ENCODE data around the gene MAGI1.
"Not testable (repeated sequence)": the region's sequence is repeated elsewhere in the genome, so short reads cannot be mapped to it uniquely, and the experiment has no call there.

MAGI1 gene

GRCh38 chr3:65618599-65618998 is 420.1 kb downstream of the MAGI1 start:
- H3K27me3 ChIP-seq (ENCODE audit: control insufficient read depth, insufficient read depth, low read length) = no peaks in the 10 kb centered on the region
- H3K4me1 ChIP-seq (ENCODE audit: control insufficient read depth, low read depth, low read length) = peaks cover 18% of the 10 kb centered on the region
- H3K9ac ChIP-seq (ENCODE audit: low read length) = no peak overlapping the region
- H3K27ac ChIP-seq (ENCODE audit: low read length) = no peak overlapping the region
- no peak overlapping the region for H3K4me3 ChIP-seq (ENCODE audit: low read length)
- H3K9me3 ChIP-seq (ENCODE audit: control insufficient read depth, low read depth, low read length) = no peaks in the 10 kb centered on the region
- H3K36me3 ChIP-seq (ENCODE audit: control insufficient read depth, low read depth, low read length) = no peaks in the 10 kb centered on the region

GRCh38 chr3:65617787-65618186 is 420.9 kb downstream of the MAGI1 start:
- H3K4me1 ChIP-seq (ENCODE audit: control insufficient read depth, low read depth, low read length) = peaks cover 17% of the 10 kb centered on the region
- no peaks in the 10 kb centered on the region for H3K36me3 ChIP-seq (ENCODE audit: control insufficient read depth, low read depth, low read length)
- no peaks in the 10 kb centered on the region for H3K27me3 ChIP-seq (ENCODE audit: control insufficient read depth, insufficient read depth, low read length)
- H3K27ac ChIP-seq (ENCODE audit: low read length) = no peak overlapping the region
- H3K9me3 ChIP-seq (ENCODE audit: control insufficient read depth, low read depth, low read length) = no peaks in the 10 kb centered on the region
- H3K4me3 ChIP-seq (ENCODE audit: low read length) = no peak overlapping the region
- no peak overlapping the region for H3K9ac ChIP-seq (ENCODE audit: low read length)

GRCh38 chr3:65617209-65617608 is 421.5 kb downstream of the MAGI1 start:
- Histone ChIP-seq H3K36me3 (ENCODE audit: control insufficient read depth, low read depth, low read length) (no peaks in the 10 kb centered on the region), H3K9me3 (ENCODE audit: control insufficient read depth, low read depth, low read length) (no peaks in the 10 kb centered on the region), H3K4me3 (ENCODE audit: low read length) (no peak overlapping the region), H3K27me3 (ENCODE audit: control insufficient read depth, insufficient read depth, low read length) (no peaks in the 10 kb centered on the region), H3K27ac (ENCODE audit: low read length) (no peak overlapping the region), H3K9ac (ENCODE audit: low read length) (no peak overlapping the region), H3K4me1 (ENCODE audit: control insufficient read depth, low read depth, low read length) (peaks cover 17% of the 10 kb centered on the region)

GRCh38 chr3:65616563-65616962 is 422.2 kb downstream of the MAGI1 start:
- no peak overlapping the region for H3K4me3 ChIP-seq (ENCODE audit: low read length)
- peaks cover 17% of the 10 kb centered on the region for H3K4me1 ChIP-seq (ENCODE audit: control insufficient read depth, low read depth, low read length)
- H3K36me3 ChIP-seq (ENCODE audit: control insufficient read depth, low read depth, low read length) = no peaks in the 10 kb centered on the region
- no peak overlapping the region for H3K27ac ChIP-seq (ENCODE audit: low read length)
- no peak overlapping the region for H3K9ac ChIP-seq (ENCODE audit: low read length)
- no peaks in the 10 kb centered on the region for H3K27me3 ChIP-seq (ENCODE audit: control insufficient read depth, insufficient read depth, low read length)
- no peaks in the 10 kb centered on the region for H3K9me3 ChIP-seq (ENCODE audit: control insufficient read depth, low read depth, low read length)

GRCh38 chr3:65615329-65615728 is 423.4 kb downstream of the MAGI1 start:
- Histone ChIP-seq H3K9me3 (ENCODE audit: control insufficient read depth, low read depth, low read length) (no peaks in the 10 kb centered on the region), H3K27ac (ENCODE audit: low read length) (no peak overlapping the region)

GRCh38 chr3:65614585-65614984 is 424.1 kb downstream of the MAGI1 start:
- Histone ChIP-seq H3K9me3 (ENCODE audit: control insufficient read depth, low read depth, low read length) (no peaks in the 10 kb centered on the region), H3K4me1 (ENCODE audit: control insufficient read depth, low read depth, low read length) (peaks cover 14% of the 10 kb centered on the region), H3K9ac (ENCODE audit: low read length) (no peak overlapping the region), H3K27ac (ENCODE audit: low read length) (no peak overlapping the region), H3K27me3 (ENCODE audit: control insufficient read depth, insufficient read depth, low read length) (no peaks in the 10 kb centered on the region), H3K4me3 (ENCODE audit: low read length) (no peak overlapping the region), H3K36me3 (ENCODE audit: control insufficient read depth, low read depth, low read length) (no peaks in the 10 kb centered on the region)

More at GRCh38 chr3:65615329-65615728, 423.4 kb downstream of the MAGI1 start:
- H3K9ac ChIP-seq (ENCODE audit: low read length) = no peak overlapping the region
- H3K4me3 ChIP-seq (ENCODE audit: low read length) = no peak overlapping the region
- peaks cover 17% of the 10 kb centered on the region for H3K4me1 ChIP-seq (ENCODE audit: control insufficient read depth, low read depth, low read length)
- no peaks in the 10 kb centered on the region for H3K36me3 ChIP-seq (ENCODE audit: control insufficient read depth, low read depth, low read length)
- H3K27me3 ChIP-seq (ENCODE audit: control insufficient read depth, insufficient read depth, low read length) = no peaks in the 10 kb centered on the region

GRCh38 chr3:65607965-65608460 is 430.7 kb downstream of the MAGI1 start:
- not testable (repeated sequence) for H3K27ac ChIP-seq (ENCODE audit: low read length); H3K4me3 ChIP-seq (ENCODE audit: low read length); H3K9ac ChIP-seq (ENCODE audit: low read length); H3K36me3 ChIP-seq (ENCODE audit: control insufficient read depth, low read depth, low read length); H3K9me3 ChIP-seq (ENCODE audit: control insufficient read depth, low read depth, low read length); H3K27me3 ChIP-seq (ENCODE audit: control insufficient read depth, insufficient read depth, low read length)
- H3K4me1 ChIP-seq (ENCODE audit: control insufficient read depth, low read depth, low read length) = peaks cover 17% of the 10 kb centered on the region

- H3K27me3 ChIP-seq (ENCODE audit: control insufficient read depth, insufficient read depth, low read length) = no peaks in the 10 kb centered on the region
- no peak overlapping the region for H3K9ac ChIP-seq (ENCODE audit: low read length)
- H3K4me1 ChIP-seq (ENCODE audit: control insufficient read depth, low read depth, low read length) = peaks cover 17% of the 10 kb centered on the region
These were observed 431.6 kb downstream of the MAGI1 start for GRCh38 chr3:65607101-65607500.

GRCh38 chr3:65605876-65606432 is 432.8 kb downstream of the MAGI1 start:
- Histone ChIP-seq H3K27me3 (ENCODE audit: control insufficient read depth, insufficient read depth, low read length) (no peaks in the 10 kb centered on the region), H3K4me1 (ENCODE audit: control insufficient read depth, low read depth, low read length) (peaks cover 17% of the 10 kb centered on the region), H3K9me3 (ENCODE audit: control insufficient read depth, low read depth, low read length) (no peaks in the 10 kb centered on the region), H3K4me3 (ENCODE audit: low read length) (no peak overlapping the region), H3K27ac (ENCODE audit: low read length) (no peak overlapping the region), H3K9ac (ENCODE audit: low read length) (no peak overlapping the region), H3K36me3 (ENCODE audit: control insufficient read depth, low read depth, low read length) (no peaks in the 10 kb centered on the region)

More at GRCh38 chr3:65607101-65607500, 431.6 kb downstream of the MAGI1 start:
- Histone ChIP-seq H3K4me3 (ENCODE audit: low read length) (no peak overlapping the region), H3K27ac (ENCODE audit: low read length) (no peak overlapping the region), H3K36me3 (ENCODE audit: control insufficient read depth, low read depth, low read length) (no peaks in the 10 kb centered on the region), H3K9me3 (ENCODE audit: control insufficient read depth, low read depth, low read length) (no peaks in the 10 kb centered on the region)

- H3K36me3 ChIP-seq (ENCODE audit: control insufficient read depth, low read depth, low read length) = no peaks in the 10 kb centered on the region
- H3K4me1 ChIP-seq (ENCODE audit: control insufficient read depth, low read depth, low read length) = peaks cover 23% of the 10 kb centered on the region
- H3K27ac ChIP-seq (ENCODE audit: low read length) = no peak overlapping the region
- no peak overlapping the region for H3K9ac ChIP-seq (ENCODE audit: low read length)
- no peak overlapping the region for H3K4me3 ChIP-seq (ENCODE audit: low read length)
- H3K9me3 ChIP-seq (ENCODE audit: control insufficient read depth, low read depth, low read length) = no peaks in the 10 kb centered on the region
- H3K27me3 ChIP-seq (ENCODE audit: control insufficient read depth, insufficient read depth, low read length) = no peaks in the 10 kb centered on the region
These were observed 433.7 kb downstream of the MAGI1 start for GRCh38 chr3:65604863-65605526.

GRCh38 chr3:65603631-65604030 is 435.1 kb downstream of the MAGI1 start:
- H3K9me3 ChIP-seq (ENCODE audit: control insufficient read depth, low read depth, low read length) = no peaks in the 10 kb centered on the region
- H3K9ac ChIP-seq (ENCODE audit: low read length) = no peak overlapping the region
- H3K36me3 ChIP-seq (ENCODE audit: control insufficient read depth, low read depth, low read length) = no peaks in the 10 kb centered on the region
- no peaks in the 10 kb centered on the region for H3K27me3 ChIP-seq (ENCODE audit: control insufficient read depth, insufficient read depth, low read length)
- peaks cover 29% of the 10 kb centered on the region for H3K4me1 ChIP-seq (ENCODE audit: control insufficient read depth, low read depth, low read length)
- H3K4me3 ChIP-seq (ENCODE audit: low read length) = no peak overlapping the region
- no peak overlapping the region for H3K27ac ChIP-seq (ENCODE audit: low read length)

GRCh38 chr3:65600888-65601287 is 437.8 kb downstream of the MAGI1 start:
- H3K27ac ChIP-seq (ENCODE audit: low read length) = no peak overlapping the region
- H3K27me3 ChIP-seq (ENCODE audit: control insufficient read depth, insufficient read depth, low read length) = no peaks in the 10 kb centered on the region
- no peaks in the 10 kb centered on the region for H3K36me3 ChIP-seq (ENCODE audit: control insufficient read depth, low read depth, low read length)
- H3K9ac ChIP-seq (ENCODE audit: low read length) = no peak overlapping the region
- no peak overlapping the region for H3K4me3 ChIP-seq (ENCODE audit: low read length)
- H3K9me3 ChIP-seq (ENCODE audit: control insufficient read depth, low read depth, low read length) = no peaks in the 10 kb centered on the region
- H3K4me1 ChIP-seq (ENCODE audit: control insufficient read depth, low read depth, low read length) = peaks cover 32% of the 10 kb centered on the region
